NCI-H1694 (cell line): Measurements from ENCODE around the gene HOXA2.
A peak's percentile ranks its signal among the peaks of the same experiment; 100 is the strongest.

ENCODE experiments used
- DNase-seq: peaks from one replicate; lab custom pipeline; 2025; lab: John Stamatoyannopoulos, UW

Gene HOXA2

DNA sequence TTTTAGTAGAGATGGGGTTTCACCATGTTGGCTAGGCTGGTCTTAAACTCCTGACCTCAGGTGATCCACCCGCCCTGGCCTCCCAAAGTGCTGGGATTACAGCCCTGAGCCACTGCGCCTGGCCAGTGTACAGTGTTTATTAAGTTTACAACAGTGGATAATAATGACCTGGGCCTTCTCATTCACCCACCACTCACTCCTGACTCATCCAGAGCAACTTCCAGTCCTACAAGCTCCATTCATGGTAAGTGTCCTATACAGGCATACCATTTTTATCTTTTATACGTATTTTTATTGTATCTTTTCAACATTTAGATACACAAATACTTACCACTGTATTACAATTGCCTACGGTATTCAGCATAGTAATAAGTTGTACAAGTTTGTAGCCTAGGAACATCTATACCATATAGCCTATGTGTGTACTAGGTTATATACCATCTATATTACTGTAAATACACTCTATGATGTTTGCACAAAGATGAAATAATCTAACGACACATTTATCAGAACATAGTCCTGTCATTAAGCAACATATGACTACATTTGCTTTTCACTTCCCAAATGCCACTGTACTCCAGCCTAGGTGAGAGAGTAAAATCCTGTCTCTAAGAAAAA is 23.8 kb downstream of the HOXA2 start:
- no peak for DNase-seq

DNA sequence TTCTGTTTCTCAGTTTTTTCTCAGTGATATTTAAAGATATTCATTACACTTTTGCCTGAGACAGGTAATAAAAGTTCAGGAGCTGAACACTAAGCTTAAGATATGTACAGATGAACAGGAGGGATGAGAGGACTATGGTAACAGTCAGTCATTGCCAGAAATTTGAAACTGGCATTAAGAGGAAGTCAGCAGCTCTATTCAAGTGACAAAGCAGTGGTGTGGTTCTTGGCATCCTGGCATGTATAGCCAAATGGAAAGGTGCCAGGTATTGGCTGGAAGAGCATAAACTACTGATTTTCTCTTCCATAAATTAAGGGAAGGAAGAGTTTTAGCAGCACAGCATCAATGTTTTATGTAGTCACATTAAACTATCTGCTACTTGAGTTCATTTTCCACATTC is 29.4 kb downstream of the HOXA2 start:
- peak; percentile 20 for DNase-seq

DNA sequence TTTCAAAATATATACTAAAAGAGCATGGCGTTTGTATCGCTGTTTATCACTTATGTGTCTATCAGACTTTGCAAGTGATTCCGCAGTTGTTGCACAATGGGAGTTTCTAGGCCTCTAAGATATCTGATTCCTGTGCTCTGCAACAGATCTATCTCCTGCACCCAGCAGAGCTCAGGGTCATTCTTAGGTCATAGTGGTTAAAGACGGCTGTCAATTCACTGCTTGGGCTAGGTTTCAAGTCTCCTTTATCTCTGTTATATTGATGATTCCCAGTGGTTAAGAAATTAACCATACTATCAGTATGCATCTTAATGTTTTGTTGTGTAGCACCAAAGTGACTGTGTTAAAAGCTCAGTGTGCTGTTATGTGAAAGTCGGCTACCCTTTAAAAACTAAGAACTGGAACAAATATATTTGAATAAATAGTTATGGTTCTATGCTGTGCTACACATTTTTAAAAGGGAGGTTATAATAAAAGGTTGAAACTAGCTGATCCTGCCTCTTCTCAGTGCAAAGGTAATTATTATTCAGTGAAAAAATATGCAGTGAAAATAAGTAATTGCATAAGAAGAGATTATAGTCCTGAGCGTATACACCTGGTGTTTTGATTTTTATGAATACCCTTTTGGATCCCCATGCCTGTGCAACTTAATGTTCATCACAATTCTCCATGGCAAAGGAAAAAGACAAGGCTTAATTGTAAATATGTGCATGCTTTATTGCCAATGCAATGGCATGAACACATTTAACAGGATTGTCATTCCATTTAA is 30.7 kb downstream of the HOXA2 start:
- no peak for DNase-seq

DNA sequence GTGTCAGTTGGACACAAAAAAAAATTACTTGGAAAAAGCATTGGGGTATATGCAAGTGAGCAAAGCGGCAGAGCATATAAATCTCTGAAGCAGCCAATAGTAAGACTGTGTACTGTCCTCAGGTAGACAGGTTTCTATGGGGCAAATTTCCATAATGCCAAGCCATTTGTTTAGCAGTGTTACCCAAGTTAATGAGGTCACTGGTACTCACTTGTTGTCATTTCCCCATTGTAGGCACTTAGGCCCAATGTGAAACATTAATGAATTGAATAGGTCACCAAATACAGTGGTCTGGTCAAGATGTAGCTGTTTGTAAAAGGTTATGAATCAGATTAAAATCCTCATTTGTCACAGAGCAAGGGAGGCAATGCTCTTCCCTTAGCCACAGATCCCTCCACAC is 34.2 kb downstream of the HOXA2 start:
- no peak for DNase-seq

DNA sequence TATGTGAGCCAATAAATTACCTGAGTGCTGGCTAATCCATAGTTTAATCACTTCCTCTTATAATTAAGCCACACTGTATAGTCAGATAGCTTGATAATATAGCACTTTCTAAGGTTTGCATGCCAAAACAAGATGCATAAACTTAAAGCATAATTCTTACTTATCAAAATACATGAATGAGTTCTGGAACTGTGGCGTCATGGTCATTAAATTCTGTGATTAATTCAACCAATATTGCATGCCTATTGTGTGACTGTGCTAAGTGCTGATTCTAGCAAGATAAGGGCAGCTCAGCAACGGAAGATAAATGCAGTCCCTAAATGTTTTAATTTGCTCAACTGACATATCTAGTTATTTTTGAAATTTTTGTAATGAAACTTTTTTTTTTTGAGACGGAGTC is 36.3 kb downstream of the HOXA2 start:
- DNase-seq, result no peak

DNA sequence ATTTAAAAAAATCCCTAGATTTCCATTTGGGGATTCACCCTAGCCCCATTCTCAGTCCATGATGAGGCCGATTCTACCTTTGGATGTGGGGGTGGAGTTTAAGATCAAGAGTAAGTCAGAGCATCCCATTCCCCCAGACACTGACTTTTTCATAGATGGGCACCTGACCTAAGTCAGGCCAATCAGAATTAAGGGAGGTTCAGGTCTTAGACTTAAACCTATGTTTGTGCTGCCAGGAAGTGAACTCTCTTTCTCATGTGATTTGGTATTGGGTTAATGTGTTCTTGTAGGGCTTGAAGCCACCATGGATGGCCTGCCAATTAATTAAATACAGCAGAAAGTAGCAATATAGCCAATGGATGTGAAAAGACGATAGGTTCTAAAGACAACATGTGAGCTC is 36.8 kb downstream of the HOXA2 start:
- DNase-seq, result no peak

DNA sequence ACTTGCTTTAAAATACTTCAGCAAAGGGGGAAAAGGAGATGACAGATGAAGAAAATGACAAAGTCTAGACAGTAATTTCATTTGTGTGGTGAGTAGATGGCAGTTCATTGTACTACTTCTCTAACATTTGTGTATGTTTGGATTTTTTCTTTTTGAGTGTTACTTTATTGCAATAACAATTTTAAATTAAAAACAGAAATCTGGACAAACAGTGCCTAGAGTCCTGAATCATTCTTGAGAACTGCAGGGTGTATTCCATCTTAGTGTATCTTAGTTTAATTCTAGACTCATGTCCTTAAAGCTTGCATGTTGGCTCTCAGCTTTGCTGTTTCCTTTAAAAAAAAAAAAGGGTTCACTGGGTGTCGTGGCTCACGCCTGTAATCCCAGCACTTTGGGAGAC is 37.8 kb downstream of the HOXA2 start:
- no peak for DNase-seq

DNA sequence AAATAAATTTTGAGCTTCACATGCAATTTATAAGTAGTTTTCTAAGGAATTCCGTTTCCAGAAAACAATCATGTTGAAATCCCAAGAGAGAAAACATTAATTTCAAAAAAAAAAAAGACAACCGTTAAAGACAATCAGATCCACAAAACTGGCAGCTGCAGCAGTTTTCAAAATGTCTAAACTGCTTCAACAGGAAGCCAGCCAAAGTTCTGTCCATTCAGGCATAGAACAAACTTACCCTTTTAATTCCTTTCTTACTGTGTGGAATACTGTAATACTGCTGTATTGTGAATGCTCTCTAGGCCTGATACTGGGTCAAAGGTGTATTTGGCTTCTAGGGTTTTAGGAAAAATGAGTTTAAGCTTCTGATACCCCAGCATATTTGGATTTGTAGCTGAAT is 38.3 kb downstream of the HOXA2 start:
- peak; percentile 24 for DNase-seq

DNA sequence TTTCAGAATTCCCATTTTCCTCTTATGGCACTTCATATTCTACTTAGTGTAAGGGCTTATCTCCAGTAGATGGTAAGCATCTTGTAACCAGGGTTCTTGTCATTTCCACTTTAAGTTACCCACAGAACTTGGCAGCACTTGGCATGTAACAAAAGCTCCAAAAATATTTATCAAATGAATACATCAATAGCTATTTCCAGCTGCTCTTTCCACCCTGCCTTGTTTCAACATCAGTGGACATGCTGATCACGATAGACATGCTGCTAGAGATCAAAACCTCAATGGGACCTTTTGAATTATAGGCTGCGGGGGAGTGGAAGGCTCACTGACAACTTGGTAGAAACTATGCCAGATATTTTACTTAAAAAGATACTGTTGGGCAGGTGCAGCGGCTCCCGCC is 39.5 kb downstream of the HOXA2 start:
- DNase-seq, result no peak

DNA sequence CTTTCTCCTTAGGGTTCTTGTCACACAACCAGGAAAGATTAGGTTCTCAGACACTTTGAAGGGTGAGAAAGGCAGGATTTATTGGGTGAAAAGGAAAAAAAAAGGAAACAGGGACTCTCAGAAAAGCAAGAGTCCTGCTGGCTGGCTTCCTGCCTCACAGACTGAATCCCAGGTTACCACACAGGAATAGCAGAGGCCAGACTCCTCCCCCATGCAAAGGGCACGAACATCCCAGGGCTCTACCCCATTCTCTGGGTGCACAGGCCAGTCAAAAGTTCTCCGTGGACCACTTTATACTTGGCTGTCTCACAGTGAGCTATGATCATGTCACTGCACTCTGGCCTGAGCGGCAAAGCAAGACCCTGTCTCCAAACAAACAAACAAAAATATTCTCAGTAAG is 49.3 kb downstream of the HOXA2 start:
- no peak for DNase-seq

DNA sequence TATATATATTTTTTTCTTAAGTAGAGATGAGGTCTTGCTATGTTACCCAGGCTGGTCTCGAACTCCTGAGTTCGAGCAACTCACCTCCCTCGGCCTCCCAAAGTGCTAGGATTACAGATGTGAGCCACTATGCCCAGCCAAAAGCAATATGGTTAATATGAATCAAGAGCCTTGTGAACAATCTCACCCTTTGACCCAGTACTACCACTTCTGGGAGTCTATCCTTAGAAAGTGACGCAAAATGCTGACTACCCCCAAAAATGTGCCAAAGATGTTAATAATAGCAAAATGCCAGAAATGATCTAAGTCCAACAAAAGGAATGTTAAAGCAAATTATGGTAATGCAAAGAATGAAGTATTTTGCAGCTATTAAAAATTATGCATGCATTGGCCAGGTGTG is 51.0 kb downstream of the HOXA2 start:
- no peak for DNase-seq
